Ovary (tissue), 9 donors: ENCODE measurements around the gene CNTNAP3B. TPM values are rescaled to one million over a fixed set of nuclear protein-coding genes. Genes with fewer than 3 reads are reported as not detected.
"Not testable (repeated sequence)": the region's sequence is repeated elsewhere in the genome, so short reads cannot be mapped to it uniquely, and the experiment has no call there.

Source experiments
- DNase-seq, 5 donors: peaks; one replicate each; pipeline ENCODE4 v3.0.0-alpha.2; 2019 to 2020
- H3K27ac ChIP-seq, 2 donors: fragments of 200-600 bp; one replicate each; pipeline versions ENCODE4 v1.5.1 to v1.8.0; 2019 to 2022
- H3K27me3 ChIP-seq: fragments of 200-600 bp; one replicate; pipeline ENCODE4 v1.8.0; 2022
- H3K36me3 ChIP-seq: fragments of 200-600 bp; sonication (generic); one replicate; pipeline ENCODE4 v1.5.1; 2019
- H3K4me1 ChIP-seq: one replicate; pipeline ENCODE4 v1.8.1; 2013; ENCODE audit warnings: mild to moderate bottlenecking, moderate library complexity; ENCODE audit not compliant: insufficient read depth
- H3K4me3 ChIP-seq: fragments of 200-600 bp; sonication (generic); one replicate; pipeline ENCODE4 v1.5.1; 2017
- H3K9me3 ChIP-seq, 2 donors: fragments of 200-600 bp in 1 of 2; sonication (generic) in 1 of 2; one replicate each; pipeline versions ENCODE4 v1.5.1 to v1.8.1; 2013 to 2019; ENCODE audit warnings: mild to moderate bottlenecking in 1 of 2, moderate library complexity in 1 of 2
- WGBS, 3 donors: extraction: QIAGEN DNeasy Blood & Tissue Kit in 1 of 3; methylation state at CpG; one replicate each; pipeline versions ENCODE4 v1.1.5 to v1.1.7; 2013 to 2017; 5-methylcytosine and 5-hydroxymethylcytosine counted together
- intact Hi-C, 4 donors: fragments of 100-400 bp; cut with DNase I; formaldehyde crosslinking; loops; one replicate each; pipeline versions ENCODE4 v1.11.0 to v1.15.1; 2022 to 2023
- polyA plus RNA-seq, 2 donors: library from polyadenylated mRNA; stranded (reverse); fragments of 200-250 nt in 1 of 2; fragments of 350-450 nt in 1 of 2; fragmentation: Illumina TruSeq in 1 of 2; extraction: RNeasy Lipid Tissue Mini Kit (QIAGEN cat#74804) in 1 of 2; gene quantifications; one replicate each; pipeline ENCODE4 v1.2.3, GENCODE V29; 2013 to 2014
- total RNA-seq, 7 donors: library from RNA; depleted of rRNA in 2 of 7; stranded (reverse); fragments of >200 nt in 2 of 7; fragmentation: NEBNext Ultra II Directional in 3 of 7; extraction: Animal tissue kit (Norgen Biotek cat#: 25700) in 3 of 7; gene quantifications; one replicate each; pipeline versions ENCODE4 v1.1.0 to v1.2.4, GENCODE V29; 2016 to 2023
- donor health status: DM: no; HTN: no; CAD: no; lungs with moderate emphysema.
- donor health status: DM: no; HTN: no; CAD: no.
- donor health status: Bipolar disorder and iron deficiency.
- donor health status: DM: yes; HTN: yes; CAD: no.
- donor health status: DM: no; HTN: no; CAD: no.
- donor health status: DM: yes; HTN: yes; CAD: no.

Gene CNTNAP3B
- total and polyA plus RNA-seq, 9 donors = 1.5 to 8.0 (median 4.4) TPM

- H3K36me3 ChIP-seq, H3K27me3 ChIP-seq, H3K4me3 ChIP-seq, H3K9me3 ChIP-seq, H3K4me1 ChIP-seq, H3K27ac ChIP-seq, intact Hi-C loops, DNase-seq: not testable (repeated sequence)
- WGBS, 3 donors = 90 to 100% (median 100%) methylated on average over 1 of the region's 1 CpG
These were observed 75.4 kb downstream of the CNTNAP3B start for GRCh38 chr9:42053874-42054273.

DNA sequence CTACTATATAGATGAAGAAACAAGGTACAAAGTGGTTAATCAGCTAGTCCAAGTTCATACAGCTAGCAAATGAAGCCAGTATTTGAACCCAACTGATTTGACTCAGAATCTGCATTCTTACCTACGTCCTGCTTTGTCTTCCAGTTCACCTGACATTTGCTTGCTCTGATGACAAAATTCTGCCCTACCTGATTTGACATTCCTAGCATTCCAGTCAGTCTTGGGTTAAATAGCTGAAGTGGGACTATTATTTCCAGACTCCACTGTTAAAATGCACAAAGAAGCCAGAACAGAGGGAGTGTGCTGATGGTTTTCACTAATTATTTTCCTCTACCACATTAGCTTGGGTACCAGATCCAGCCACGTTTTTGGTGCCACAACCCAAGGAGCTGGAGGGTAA, 78.5 kb downstream of the CNTNAP3B start:
- H3K4me1 ChIP-seq, DNase-seq, intact Hi-C loops, H3K27me3 ChIP-seq, H3K27ac ChIP-seq, H3K4me3 ChIP-seq, H3K36me3 ChIP-seq, H3K9me3 ChIP-seq: not testable (repeated sequence)
- WGBS, 3 donors = no CpG with 5 or more reads among the region's 2 CpGs

DNA sequence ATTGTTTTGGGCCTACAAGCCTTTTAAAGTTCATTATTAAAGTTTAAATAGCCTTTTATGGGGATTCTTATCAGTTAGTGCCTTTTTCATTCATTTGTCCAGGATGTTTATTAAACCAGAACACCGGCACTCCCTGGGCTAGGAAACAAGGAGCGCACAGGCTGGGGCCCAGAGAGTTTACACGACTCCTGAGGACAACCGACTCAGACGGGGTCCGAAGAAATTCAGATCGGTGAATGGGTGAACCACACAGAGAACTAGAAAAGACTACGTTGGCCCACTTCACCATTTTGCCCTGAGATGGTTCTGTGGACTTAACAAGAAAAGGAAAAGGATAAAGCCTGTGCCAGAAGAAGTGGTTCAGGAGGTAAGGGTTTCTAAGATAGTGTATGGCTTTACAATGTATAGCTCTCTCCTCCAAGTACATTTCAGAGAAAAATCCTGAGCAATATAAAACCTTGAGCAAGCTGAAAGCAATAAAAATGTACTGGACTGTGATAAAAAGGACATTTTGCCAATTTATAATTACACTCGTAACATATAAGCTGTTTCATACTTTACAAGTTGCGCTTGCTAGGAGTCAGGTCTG, 84.7 kb downstream of the CNTNAP3B start:
- H3K27me3 ChIP-seq, intact Hi-C loops, DNase-seq, H3K4me1 ChIP-seq, H3K9me3 ChIP-seq, H3K27ac ChIP-seq, H3K4me3 ChIP-seq, H3K36me3 ChIP-seq: not testable (repeated sequence)
- WGBS, 3 donors = 78 to 85% (median 79%) methylated on average over 9 to 10 of the region's 10 CpGs

- WGBS, 3 donors = no CpG with 5 or more reads among the region's 3 CpGs
- H3K9me3 ChIP-seq, H3K27me3 ChIP-seq, intact Hi-C loops, H3K27ac ChIP-seq, H3K4me1 ChIP-seq, H3K36me3 ChIP-seq, DNase-seq, H3K4me3 ChIP-seq: not testable (repeated sequence)
These were observed 95.7 kb downstream of the CNTNAP3B start for GRCh38 chr9:42033541-42033940.

DNA sequence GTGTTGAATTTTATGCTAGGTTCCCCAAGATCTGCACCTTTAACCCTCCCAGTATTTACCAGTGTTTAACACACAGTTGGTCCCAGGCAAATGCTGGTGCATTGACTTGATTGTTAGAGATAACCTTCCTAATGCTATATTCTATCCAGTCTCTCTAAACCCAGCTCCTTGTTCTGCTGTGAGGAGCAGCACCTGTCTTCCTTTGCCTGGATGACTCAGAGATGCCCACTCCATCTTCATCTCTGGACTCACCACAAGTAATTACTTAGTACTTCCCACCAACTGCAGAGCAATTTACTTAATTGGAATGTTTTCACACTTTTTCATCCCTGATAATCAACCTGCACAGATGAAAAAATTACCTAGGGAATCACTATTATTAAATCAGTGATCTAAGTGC, 108.6 kb downstream of the CNTNAP3B start:
- DNase-seq, intact Hi-C loops, H3K4me3 ChIP-seq, H3K9me3 ChIP-seq, H3K27me3 ChIP-seq, H3K4me1 ChIP-seq, H3K36me3 ChIP-seq, H3K27ac ChIP-seq: not testable (repeated sequence)

- H3K4me1 ChIP-seq, H3K27ac ChIP-seq, H3K4me3 ChIP-seq, H3K9me3 ChIP-seq, H3K36me3 ChIP-seq, intact Hi-C loops, DNase-seq, H3K27me3 ChIP-seq: not testable (repeated sequence)
- WGBS, 3 donors = 72 to 89% (median 79%) methylated on average over 6 to 7 of the region's 7 CpGs
These were observed 110.9 kb downstream of the CNTNAP3B start for GRCh38 chr9:42018220-42018922.

DNA sequence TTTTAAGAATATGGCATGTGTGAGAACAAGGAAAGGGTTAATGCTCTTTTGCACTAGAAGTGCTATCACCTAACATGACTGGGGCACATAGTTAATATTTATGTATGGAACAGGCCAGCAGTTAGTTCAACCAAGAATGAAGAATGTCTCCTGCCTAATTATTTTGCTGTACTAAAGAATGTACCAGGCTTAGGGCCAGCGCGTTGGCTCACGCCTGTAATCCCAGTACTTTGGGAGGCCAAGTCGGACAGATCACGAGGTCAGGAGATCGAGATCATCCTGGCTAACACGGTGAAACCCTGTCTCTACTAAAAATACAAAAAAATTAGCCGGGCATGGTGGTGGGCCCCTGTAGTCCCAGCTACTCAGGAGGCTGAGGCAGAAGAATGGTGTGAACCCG, 114.9 kb downstream of the CNTNAP3B start:
- H3K4me3 ChIP-seq, H3K36me3 ChIP-seq, H3K27ac ChIP-seq, H3K27me3 ChIP-seq, intact Hi-C loops, DNase-seq, H3K4me1 ChIP-seq, H3K9me3 ChIP-seq: not testable (repeated sequence)
- WGBS, 3 donors = 53 to 76% methylated on average over 4 to 7 of the region's 9 CpGs; no CpG with 5 or more reads in 1 of the 3 donors

GRCh38 chr9:41991607-41992006, 137.6 kb downstream of the CNTNAP3B start:
- H3K9me3 ChIP-seq, DNase-seq, H3K27me3 ChIP-seq, H3K4me1 ChIP-seq, intact Hi-C loops, H3K36me3 ChIP-seq, H3K4me3 ChIP-seq, H3K27ac ChIP-seq: not testable (repeated sequence)
- WGBS, 3 donors = no CpG with 5 or more reads among the region's 9 CpGs

GRCh38 chr9:41980271-41980670, 149.0 kb downstream of the CNTNAP3B start:
- H3K27me3 ChIP-seq, intact Hi-C loops, DNase-seq, H3K4me3 ChIP-seq, H3K4me1 ChIP-seq, H3K9me3 ChIP-seq, H3K36me3 ChIP-seq, H3K27ac ChIP-seq: not testable (repeated sequence)
- no CpG with 5 or more reads among the region's 2 CpGs for WGBS, 3 donors

GRCh38 chr9:41977965-41978600, 151.1 kb downstream of the CNTNAP3B start:
- not testable (repeated sequence) for H3K9me3 ChIP-seq

GRCh38 chr9:41974906-41975305, 154.3 kb downstream of the CNTNAP3B start:
- H3K4me3 ChIP-seq, H3K27ac ChIP-seq, DNase-seq, H3K27me3 ChIP-seq, H3K36me3 ChIP-seq, intact Hi-C loops, H3K9me3 ChIP-seq, H3K4me1 ChIP-seq: not testable (repeated sequence)
- 90 to 95% (median 91%) methylated on average over 15 of the region's 17 CpGs for WGBS, 3 donors

More at GRCh38 chr9:41977965-41978600, 151.1 kb downstream of the CNTNAP3B start:
- no CpG with 5 or more reads among the region's 5 CpGs for WGBS, 3 donors
- H3K27ac ChIP-seq, intact Hi-C loops, H3K4me1 ChIP-seq, H3K4me3 ChIP-seq, DNase-seq, H3K27me3 ChIP-seq, H3K36me3 ChIP-seq: not testable (repeated sequence)

GRCh38 chr9:41953007-41953406, 176.2 kb downstream of the CNTNAP3B start:
- H3K27me3 ChIP-seq, H3K4me1 ChIP-seq, DNase-seq, H3K4me3 ChIP-seq, intact Hi-C loops, H3K27ac ChIP-seq, H3K36me3 ChIP-seq, H3K9me3 ChIP-seq: not testable (repeated sequence)
- WGBS, 3 donors = 19 to 38% (median 26%) methylated on average over 30 to 43 of the region's 43 CpGs
